Measurements from ENCODE around the gene VASP. TPM values are rescaled to one million over a fixed set of nuclear protein-coding genes. Genes with fewer than 3 reads are reported as not detected.

The VASP gene
- total and polyA plus RNA-seq, 9 of the 15 experiments (the other 6 are each of a cell fraction or from before 2014, with no cell fraction given) = 16.7 to 261 (median 112) TPM

- TF ChIP-seq, protein P1, sequence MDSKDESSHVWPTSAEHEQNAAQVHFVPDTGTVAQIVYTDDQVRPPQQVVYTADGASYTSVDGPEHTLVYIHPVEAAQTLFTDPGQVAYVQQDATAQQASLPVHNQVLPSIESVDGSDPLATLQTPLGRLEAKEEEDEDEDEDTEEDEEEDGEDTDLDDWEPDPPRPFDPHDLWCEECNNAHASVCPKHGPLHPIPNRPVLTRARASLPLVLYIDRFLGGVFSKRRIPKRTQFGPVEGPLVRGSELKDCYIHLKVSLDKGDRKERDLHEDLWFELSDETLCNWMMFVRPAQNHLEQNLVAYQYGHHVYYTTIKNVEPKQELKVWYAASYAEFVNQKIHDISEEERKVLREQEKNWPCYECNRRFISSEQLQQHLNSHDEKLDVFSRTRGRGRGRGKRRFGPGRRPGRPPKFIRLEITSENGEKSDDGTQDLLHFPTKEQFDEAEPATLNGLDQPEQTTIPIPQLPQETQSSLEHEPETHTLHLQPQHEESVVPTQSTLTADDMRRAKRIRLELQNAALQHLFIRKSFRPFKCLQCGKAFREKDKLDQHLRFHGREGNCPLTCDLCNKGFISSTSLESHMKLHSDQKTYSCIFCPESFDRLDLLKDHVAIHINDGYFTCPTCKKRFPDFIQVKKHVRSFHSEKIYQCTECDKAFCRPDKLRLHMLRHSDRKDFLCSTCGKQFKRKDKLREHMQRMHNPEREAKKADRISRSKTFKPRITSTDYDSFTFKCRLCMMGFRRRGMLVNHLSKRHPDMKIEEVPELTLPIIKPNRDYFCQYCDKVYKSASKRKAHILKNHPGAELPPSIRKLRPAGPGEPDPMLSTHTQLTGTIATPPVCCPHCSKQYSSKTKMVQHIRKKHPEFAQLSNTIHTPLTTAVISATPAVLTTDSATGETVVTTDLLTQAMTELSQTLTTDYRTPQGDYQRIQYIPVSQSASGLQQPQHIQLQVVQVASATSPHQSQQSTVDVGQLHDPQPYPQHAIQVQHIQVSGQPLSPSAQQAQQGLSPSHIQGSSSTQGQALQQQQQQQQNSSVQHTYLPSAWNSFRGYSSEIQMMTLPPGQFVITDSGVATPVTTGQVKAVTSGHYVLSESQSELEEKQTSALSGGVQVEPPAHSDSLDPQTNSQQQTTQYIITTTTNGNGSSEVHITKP (IDR thresholded peaks at IDR 0.05; ENCODE audit: partially characterized antibody) = peak; percentile 32
- TF ChIP-seq MLLT1 (IDR thresholded peaks at IDR 0.05) = peak in 1 of 2 experiments; percentile 60; a peak in 1 of 4 replicates
- TF ChIP-seq, protein P2, sequence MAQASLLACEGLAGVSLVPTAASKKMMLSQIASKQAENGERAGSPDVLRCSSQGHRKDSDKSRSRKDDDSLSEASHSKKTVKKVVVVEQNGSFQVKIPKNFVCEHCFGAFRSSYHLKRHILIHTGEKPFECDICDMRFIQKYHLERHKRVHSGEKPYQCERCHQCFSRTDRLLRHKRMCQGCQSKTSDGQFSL (CRISPR knock-in tag; IDR thresholded peaks at IDR 0.05) = peak; percentile 70
- TF ChIP-seq, protein P2 (tag; IDR thresholded peaks at IDR 0.05) = no peak
- TF ChIP-seq CREB1 (IDR thresholded peaks at IDR 0.05) = peak; percentile 93
- peak; percentile 92 for TF ChIP-seq CREB1 (CRISPR knock-in tag; IDR thresholded peaks at IDR 0.05)
- TF ChIP-seq, protein P3, sequence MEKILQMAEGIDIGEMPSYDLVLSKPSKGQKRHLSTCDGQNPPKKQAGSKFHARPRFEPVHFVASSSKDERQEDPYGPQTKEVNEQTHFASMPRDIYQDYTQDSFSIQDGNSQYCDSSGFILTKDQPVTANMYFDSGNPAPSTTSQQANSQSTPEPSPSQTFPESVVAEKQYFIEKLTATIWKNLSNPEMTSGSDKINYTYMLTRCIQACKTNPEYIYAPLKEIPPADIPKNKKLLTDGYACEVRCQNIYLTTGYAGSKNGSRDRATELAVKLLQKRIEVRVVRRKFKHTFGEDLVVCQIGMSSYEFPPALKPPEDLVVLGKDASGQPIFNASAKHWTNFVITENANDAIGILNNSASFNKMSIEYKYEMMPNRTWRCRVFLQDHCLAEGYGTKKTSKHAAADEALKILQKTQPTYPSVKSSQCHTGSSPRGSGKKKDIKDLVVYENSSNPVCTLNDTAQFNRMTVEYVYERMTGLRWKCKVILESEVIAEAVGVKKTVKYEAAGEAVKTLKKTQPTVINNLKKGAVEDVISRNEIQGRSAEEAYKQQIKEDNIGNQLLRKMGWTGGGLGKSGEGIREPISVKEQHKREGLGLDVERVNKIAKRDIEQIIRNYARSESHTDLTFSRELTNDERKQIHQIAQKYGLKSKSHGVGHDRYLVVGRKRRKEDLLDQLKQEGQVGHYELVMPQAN (IDR thresholded peaks at IDR 0.05; ENCODE audit: borderline replicate concordance) = peak; percentile 87
- 0 out of 2 replicates have a peak, but pooled peaks have one; percentile 13 for TF ChIP-seq ZNF263 (CRISPR knock-in tag; IDR thresholded peaks at IDR 0.05; ENCODE audit: borderline replicate concordance)
- TF ChIP-seq KLF6 (CRISPR knock-in tag; IDR thresholded peaks at IDR 0.05; ENCODE audit: borderline replicate concordance) = no peak
- TF ChIP-seq, protein P4, sequence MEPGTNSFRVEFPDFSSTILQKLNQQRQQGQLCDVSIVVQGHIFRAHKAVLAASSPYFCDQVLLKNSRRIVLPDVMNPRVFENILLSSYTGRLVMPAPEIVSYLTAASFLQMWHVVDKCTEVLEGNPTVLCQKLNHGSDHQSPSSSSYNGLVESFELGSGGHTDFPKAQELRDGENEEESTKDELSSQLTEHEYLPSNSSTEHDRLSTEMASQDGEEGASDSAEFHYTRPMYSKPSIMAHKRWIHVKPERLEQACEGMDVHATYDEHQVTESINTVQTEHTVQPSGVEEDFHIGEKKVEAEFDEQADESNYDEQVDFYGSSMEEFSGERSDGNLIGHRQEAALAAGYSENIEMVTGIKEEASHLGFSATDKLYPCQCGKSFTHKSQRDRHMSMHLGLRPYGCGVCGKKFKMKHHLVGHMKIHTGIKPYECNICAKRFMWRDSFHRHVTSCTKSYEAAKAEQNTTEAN (CRISPR knock-in tag; IDR thresholded peaks at IDR 0.05) = 0 out of 2 replicates have a peak, but pooled peaks have one; percentile 60
- peak; percentile 24 for TF ChIP-seq U2AF1 (optimal IDR thresholded peaks at IDR 0.05; ENCODE audit: low read depth, low read length)
- TF ChIP-seq SAFB2 (IDR thresholded peaks at IDR 0.05; ENCODE audit: borderline replicate concordance, low read depth, low read length, severe bottlenecking) = no peak
- no peak; the same call in 1 of the 2 replicates for TF ChIP-seq NR2C2 (CRISPR knock-in tag; IDR thresholded peaks at IDR 0.05)
- TF ChIP-seq NR2C2 (tag; IDR thresholded peaks at IDR 0.05) = peak; percentile 49; the same call in 1 of the 2 replicates
- peak in 1 of 2 experiments; percentile 76; a peak in 2 of 4 replicates for TF ChIP-seq SRF (CRISPR knock-in tag; IDR thresholded peaks at IDR 0.05)
- no peak for TF ChIP-seq NBN (IDR thresholded peaks at IDR 0.05; ENCODE audit: low read depth)
- peak; percentile 60; the same call in 1 of the 2 replicates for TF ChIP-seq HIVEP1 (CRISPR knock-in tag; IDR thresholded peaks at IDR 0.05)
Measured at GRCh38 chr19:45469132-45469944, 37.9 kb upstream of the VASP start (continued).

Data from K562 (cell line).